ENCODE measurements around the gene RPA1.

- TF ChIP-seq CTCF (IDR thresholded peaks at IDR 0.05; ENCODE audit: low read depth, low read length) (no peak), POLR2A (IDR thresholded peaks at IDR 0.05; ENCODE audit: extremely low read depth, insufficient read length) (no peak), MAX (IDR thresholded peaks at IDR 0.05; ENCODE audit: low read depth, low read length) (no peak)
Measured at GRCh38 chr17:1800240-1800639, 29.6 kb upstream of the RPA1 start.

All from NB4 (cell line).